HepG2 (cell line): ENCODE measurements around the gene PSMC2. TPM values are rescaled to one million over a fixed set of nuclear protein-coding genes. Genes with fewer than 3 reads are reported as not detected.

Experiments used
- ATAC-seq: fragments of 200-7000 bp; cut with Tn5 transposase; 3 replicates; pipeline ENCODE4 v1.9.1; 2020; ENCODE audit warnings: mild to moderate bottlenecking, moderate library complexity
- BruUV-seq: library from RNA; stranded (reverse); fragments of 400-500 nt; replicated peaks from 2 replicates; lab custom pipeline; 2021; lab: Mats Ljungman, UMichigan
- CTCF ChIA-PET: fragments of 300-600 bp; formaldehyde crosslinking; extraction: SDS; loops from one replicate; lab custom pipeline; 2021; ENCODE audit warnings: low total read pairs, inconsistent platforms, low intra/inter-chr PET ratio; lab: Yijun Ruan, JAX
- POLR2A ChIA-PET: fragments of 350-600 bp; sonication (Branson Sonifier 250); formaldehyde crosslinking; loops from one replicate; lab custom pipeline; 2020; ENCODE audit warnings: antibody characterized with exemption, inconsistent platforms; lab: Yijun Ruan, JAX
- DNase-seq: peaks from one replicate; pipeline ENCODE4 v3.0.0-alpha.2; 2015; ENCODE audit warnings: low spot score
- FAIRE-seq: peaks from 3 replicates; lab custom pipeline; 2011; peaks lifted over from hg19 to GRCh38; lab: Jason Lieb, UNC
- H2AFZ ChIP-seq: one replicate; pipeline ENCODE4 v1.6.1; 2011; ENCODE audit warnings: low read length, inconsistent platforms
- H3K27ac ChIP-seq: fragments of 300-600 bp; 3 replicates; pipeline ENCODE4 v1.8.0; 2011; ENCODE audit warnings: mixed run types, mild to moderate bottlenecking, mixed read lengths, low read length, inconsistent platforms; ENCODE audit not compliant: insufficient read depth; ENCODE audit errors: extremely low read length
- H3K27me3 ChIP-seq, 2 experiments: fragments of 200-600 bp in 1 of 2; 2 replicates in 1 of 2; 3 replicates in 1 of 2; pipeline versions ENCODE4 v1.6.0 to v1.8.0; 2011; ENCODE audit warnings: low read length in 2 of 2, mild to moderate bottlenecking in 2 of 2, moderate library complexity in 2 of 2, inconsistent platforms in 1 of 2; ENCODE audit not compliant: insufficient read depth in 2 of 2, control insufficient read depth in 1 of 2
- H3K36me3 ChIP-seq, 2 experiments: fragments of 200-600 bp in 1 of 2; replicated peaks in 1 of 2; 2 replicates in 1 of 2; 3 replicates in 1 of 2; pipeline versions ENCODE4 v1.5.1 to v1.8.0; 2011; ENCODE audit warnings: low read length in 2 of 2, inconsistent platforms in 1 of 2; ENCODE audit not compliant: insufficient read depth in 2 of 2, control insufficient read depth in 1 of 2
- H3K4me1 ChIP-seq: 2 replicates; pipeline ENCODE4 v1.5.1; 2012; ENCODE audit warnings: low read length, inconsistent platforms; ENCODE audit not compliant: insufficient read depth
- H3K4me2 ChIP-seq: 2 replicates; pipeline ENCODE4 v1.6.0; 2011; ENCODE audit warnings: low read depth, low read length, inconsistent platforms
- H3K4me3 ChIP-seq, 3 experiments: fragments of 200-600 bp in 1 of 3; sonication (generic), shearing (Covaris generic) in 1 of 3; replicated peaks in 1 of 3; 2 replicates each; pipeline ENCODE4 v1.5.1; 2011 to 2016; ENCODE audit warnings: low read length in 3 of 3, inconsistent platforms in 2 of 3, low read depth in 2 of 3, mild to moderate bottlenecking in 2 of 3, control low read depth in 1 of 3, mixed read lengths in 1 of 3; ENCODE audit not compliant: insufficient read depth in 1 of 3
- H3K79me2 ChIP-seq: one replicate; pipeline ENCODE4 v1.6.1; 2011; ENCODE audit warnings: low read length, inconsistent platforms; ENCODE audit not compliant: insufficient read depth
- H3K9ac ChIP-seq: 2 replicates; pipeline ENCODE4 v1.6.0; 2011; ENCODE audit warnings: mild to moderate bottlenecking, low read depth, low read length, inconsistent platforms; ENCODE audit not compliant: insufficient read depth
- H3K9me3 ChIP-seq: 2 replicates; pipeline ENCODE4 v1.5.1; 2012; ENCODE audit warnings: mild to moderate bottlenecking, low read length
- H4K20me1 ChIP-seq: 2 replicates; pipeline ENCODE4 v1.6.0; 2011; ENCODE audit warnings: inconsistent platforms, mild to moderate bottlenecking, low read length, moderate library complexity; ENCODE audit not compliant: insufficient read depth
- ESRRA ChIP-seq: sonication (generic); formaldehyde crosslinking; IDR thresholded peaks from 2 replicates; pipeline ENCODE4 v1.5.1; 2020; ENCODE audit warnings: mild to moderate bottlenecking, low read depth, missing genetic modification reagents
- FOXO1 ChIP-seq: sonication (generic); formaldehyde crosslinking; IDR thresholded peaks from 2 replicates; pipeline ENCODE4 v1.4.0; 2020; ENCODE audit warnings: missing genetic modification reagents
- MAZ ChIP-seq, 2 experiments: sonication (generic) in 1 of 2; formaldehyde crosslinking in 1 of 2; IDR thresholded peaks; 2 replicates each; pipeline versions ENCODE4 v1.5.0 to v1.6.1; 2012 to 2020; ENCODE audit warnings: low read depth in 2 of 2, mild to moderate bottlenecking in 2 of 2, borderline replicate concordance in 1 of 2, improper control_type of control experiment in 1 of 2, low read length in 1 of 2, missing genetic modification reagents in 1 of 2, moderate library complexity in 1 of 2
- MEF2D ChIP-seq: sonication (generic); formaldehyde crosslinking; IDR thresholded peaks from 2 replicates; pipeline ENCODE4 v1.5.1; 2020; ENCODE audit warnings: mild to moderate bottlenecking, missing genetic modification reagents
- MIXL1 ChIP-seq: IDR thresholded peaks from 2 replicates; pipeline ENCODE4 v1.6.1; 2016
- NR0B2 ChIP-seq: sonication (generic); formaldehyde crosslinking; IDR thresholded peaks from 2 replicates; pipeline ENCODE4 v1.4.0; 2020; ENCODE audit warnings: mild to moderate bottlenecking, missing genetic modification reagents
- PAWR ChIP-seq: sonication (generic); formaldehyde crosslinking; IDR thresholded peaks from 2 replicates; pipeline ENCODE4 v1.4.0; 2020; ENCODE audit warnings: missing genetic modification reagents, mild to moderate bottlenecking, borderline replicate concordance
- RNF2 ChIP-seq: fragments of 450-650 bp; conservative IDR thresholded peaks from 2 replicates; pipeline ENCODE4 v1.6.1; 2016; ENCODE audit warnings: low read depth
- ZMYM2 ChIP-seq: sonication (generic); formaldehyde crosslinking; IDR thresholded peaks from 2 replicates; pipeline ENCODE4 v1.8.0; 2022; ENCODE audit warnings: mild to moderate bottlenecking, missing genetic modification reagents
- ZNF225 ChIP-seq: sonication (generic); formaldehyde crosslinking; IDR thresholded peaks from 2 replicates; pipeline ENCODE4 v1.4.0; 2020; ENCODE audit warnings: mild to moderate bottlenecking, missing genetic modification reagents
- ZNF280B ChIP-seq: sonication (generic); formaldehyde crosslinking; IDR thresholded peaks from 2 replicates; pipeline ENCODE4 v1.5.0; 2020; ENCODE audit warnings: missing genetic modification reagents, mild to moderate bottlenecking, borderline replicate concordance
- ZNF432 ChIP-seq: sonication (generic); formaldehyde crosslinking; IDR thresholded peaks from 2 replicates; pipeline ENCODE4 v1.5.0; 2020; ENCODE audit warnings: missing genetic modification reagents, mild to moderate bottlenecking, borderline replicate concordance
- ZNF513 ChIP-seq: sonication (generic); formaldehyde crosslinking; conservative IDR thresholded peaks from 2 replicates; pipeline ENCODE4 v1.5.0; 2020; ENCODE audit warnings: missing genetic modification reagents
- ZNF598 ChIP-seq: sonication (generic); formaldehyde crosslinking; IDR thresholded peaks from 2 replicates; pipeline ENCODE4 v1.5.1; 2020; ENCODE audit warnings: mild to moderate bottlenecking, missing genetic modification reagents, borderline replicate concordance
- ZSCAN20 ChIP-seq: sonication (generic); formaldehyde crosslinking; IDR thresholded peaks from 2 replicates; pipeline ENCODE4 v1.4.0; 2020; ENCODE audit warnings: missing genetic modification reagents, mild to moderate bottlenecking, borderline replicate concordance
- WGBS: methylation state at CpG from one replicate; pipeline ENCODE4 v1.1.6; 2017; ENCODE audit warnings: low lambda C conversion rate; 5-methylcytosine and 5-hydroxymethylcytosine counted together
- in situ Hi-C: cut with HindIII; loops from 2 replicates; pipeline ENCODE4 v1.10.0; 2017; ENCODE audit warnings: low pct_unique_long_range_greater_than_20kb; ENCODE audit not compliant: extremely low pct_ligation_motif_present
- intact Hi-C: fragments of 100-400 bp; cut with micrococcal nuclease; formaldehyde crosslinking; loops from one replicate; pipeline ENCODE4 v1.10.0; 2022; ENCODE audit not compliant: unreplicated experiment
- polyA plus RNA-seq, 8 experiments: library from polyadenylated mRNA; depleted of rRNA in 3 of 8; stranded (reverse) in 7 of 8; unstranded in 1 of 8; fragments of >200 nt; fragmentation: Illumina TruSeq in 4 of 8; extraction: Trizol in 4 of 8; gene quantifications; 2 replicates each; pipeline versions ENCODE4 v1.2.1 to v1.2.3, GENCODE V29; 2011 to 2016; ENCODE audit warnings: low read depth in 4 of 8, missing spikeins in 1 of 8, mixed read lengths in 1 of 8; ENCODE audit not compliant: insufficient read depth in 1 of 8
- total RNA-seq, 5 experiments: library from RNA; depleted of rRNA; stranded (reverse); fragments of >200 nt; fragmentation: Illumina TruSeq; extraction: Trizol; gene quantifications; 2 replicates each; pipeline ENCODE4 v1.2.3, GENCODE V29; 2016; ENCODE audit warnings: low read depth in 1 of 5
- TF ChIP-seq, protein P1 (sequence below): sonication (generic); formaldehyde crosslinking; IDR thresholded peaks from 2 replicates; pipeline ENCODE4 v1.4.0; 2020; ENCODE audit warnings: missing genetic modification reagents
- TF ChIP-seq, protein P2 (sequence below): sonication (generic); formaldehyde crosslinking; IDR thresholded peaks from 2 replicates; pipeline ENCODE4 v1.5.0; 2020; ENCODE audit warnings: mild to moderate bottlenecking, low read depth, missing genetic modification reagents, borderline replicate concordance

Gene PSMC2
- total and polyA plus RNA-seq, 2 of the 13 experiments (the other 11 are each of a cell fraction or from before 2014, with no cell fraction given), result 89.9 to 181 TPM

GRCh38 chr7:103387242-103387641, 39.8 kb downstream of the PSMC2 start:
- in situ Hi-C loops (no loop called here), intact Hi-C loops (loop anchor here (5.0 kb wide), 1 partner anchor 45 kb away; the partner anchor contains the start of gene DNAJC2)
- ChIA-PET CTCF (no interaction called here), POLR2A (no interaction called here)
- no peaks in the 10 kb centered on the region for H3K9me3 ChIP-seq
- peaks cover 45% of the 10 kb centered on the region for H3K4me1 ChIP-seq
- WGBS, result 94% methylated on average over 1 of the region's 1 CpG
- no TSS peak for BruUV-seq
- H3K79me2 ChIP-seq, result no peaks in the 10 kb centered on the region
- no peak overlapping the region for H3K4me3 ChIP-seq
- H3K27me3 ChIP-seq, result no peaks in the 10 kb centered on the region
- no peak overlapping the region for H3K4me2 ChIP-seq
- no peak overlapping the region for H2AFZ ChIP-seq
- DNase-seq (no peak), FAIRE-seq (no peak), ATAC-seq (no peak)
- no peaks in the 10 kb centered on the region for H3K36me3 ChIP-seq
- no peak overlapping the region for H3K27ac ChIP-seq
- H4K20me1 ChIP-seq, result no peaks in the 10 kb centered on the region
- H3K9ac ChIP-seq, result no peak overlapping the region
- TF ChIP-seq ZNF432 (CRISPR knock-in tag) (no peak), MIXL1 (CRISPR knock-in tag) (no peak), ZSCAN20 (CRISPR knock-in tag) (no peak), ZNF225 (no peak), ESRRA (CRISPR knock-in tag) (no peak), ZNF598 (CRISPR knock-in tag) (no peak), ZNF280B (no peak), MAZ (IDR thresholded peaks at IDR 0.05; ENCODE audit: borderline replicate concordance, low read depth, low read length) (no peak), MAZ (CRISPR knock-in tag; IDR thresholded peaks at IDR 0.05; ENCODE audit: low read depth) (no peak), ZNF513 (CRISPR knock-in tag) (no peak), RNF2 (no peak), PAWR (CRISPR knock-in tag) (no peak), NR0B2 (CRISPR knock-in tag) (no peak), ZMYM2 (CRISPR knock-in tag) (no peak), FOXO1 (CRISPR knock-in tag) (no peak), MEF2D (CRISPR knock-in tag) (no peak)
- TF ChIP-seq, protein P1, sequence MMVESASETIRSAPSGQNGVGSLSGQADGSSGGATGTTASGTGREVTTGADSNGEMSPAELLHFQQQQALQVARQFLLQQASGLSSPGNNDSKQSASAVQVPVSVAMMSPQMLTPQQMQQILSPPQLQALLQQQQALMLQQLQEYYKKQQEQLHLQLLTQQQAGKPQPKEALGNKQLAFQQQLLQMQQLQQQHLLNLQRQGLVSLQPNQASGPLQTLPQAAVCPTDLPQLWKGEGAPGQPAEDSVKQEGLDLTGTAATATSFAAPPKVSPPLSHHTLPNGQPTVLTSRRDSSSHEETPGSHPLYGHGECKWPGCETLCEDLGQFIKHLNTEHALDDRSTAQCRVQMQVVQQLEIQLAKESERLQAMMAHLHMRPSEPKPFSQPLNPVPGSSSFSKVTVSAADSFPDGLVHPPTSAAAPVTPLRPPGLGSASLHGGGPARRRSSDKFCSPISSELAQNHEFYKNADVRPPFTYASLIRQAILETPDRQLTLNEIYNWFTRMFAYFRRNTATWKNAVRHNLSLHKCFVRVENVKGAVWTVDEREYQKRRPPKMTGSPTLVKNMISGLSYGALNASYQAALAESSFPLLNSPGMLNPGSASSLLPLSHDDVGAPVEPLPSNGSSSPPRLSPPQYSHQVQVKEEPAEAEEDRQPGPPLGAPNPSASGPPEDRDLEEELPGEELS (CRISPR knock-in tag), result no peak
- TF ChIP-seq, protein P2, sequence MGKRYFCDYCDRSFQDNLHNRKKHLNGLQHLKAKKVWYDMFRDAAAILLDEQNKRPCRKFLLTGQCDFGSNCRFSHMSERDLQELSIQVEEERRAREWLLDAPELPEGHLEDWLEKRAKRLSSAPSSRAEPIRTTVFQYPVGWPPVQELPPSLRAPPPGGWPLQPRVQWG (CRISPR knock-in tag), result no peak
